Measurements from ENCODE around the gene ASIC2. TPM values are rescaled to one million over a fixed set of nuclear protein-coding genes. Genes with fewer than 3 reads are reported as not detected.

The ASIC2 gene
- total RNA-seq, 1 experiment from 2014 or later: not detected

GRCh38 chr17:33294994-33295393 lies 1.9 kb upstream of the ASIC2 start:
- H4K20me1 ChIP-seq (ENCODE audit: insufficient read depth, low read depth, low read length): no peaks in the 10 kb centered on the region
- no peaks in the 10 kb centered on the region for H3K9me2 ChIP-seq (replicated peaks; ENCODE audit: insufficient read depth, low read length)
- H3K79me2 ChIP-seq (ENCODE audit: low read length): no peaks in the 10 kb centered on the region
- no peak for DNase-seq
- H3K4me2 ChIP-seq (ENCODE audit: low read depth, low read length, poor library complexity, severe bottlenecking): no peak overlapping the region
- H3K27me3 ChIP-seq (ENCODE audit: low read length): no peaks in the 10 kb centered on the region
- no peaks in the 10 kb centered on the region for H3K9me3 ChIP-seq (ENCODE audit: low read length)
- H3K4me3 ChIP-seq (ENCODE audit: low read length): no peak overlapping the region
- peaks cover 6% of the 10 kb centered on the region for H3K4me1 ChIP-seq (ENCODE audit: low read length)
- H3K9ac ChIP-seq (ENCODE audit: low read length): no peak overlapping the region
- H3K36me3 ChIP-seq (ENCODE audit: insufficient read depth, low read length): no peaks in the 10 kb centered on the region
- no peak overlapping the region for H3K27ac ChIP-seq (ENCODE audit: low read length)
- H2AFZ ChIP-seq (ENCODE audit: low read length): no peak overlapping the region

DNA sequence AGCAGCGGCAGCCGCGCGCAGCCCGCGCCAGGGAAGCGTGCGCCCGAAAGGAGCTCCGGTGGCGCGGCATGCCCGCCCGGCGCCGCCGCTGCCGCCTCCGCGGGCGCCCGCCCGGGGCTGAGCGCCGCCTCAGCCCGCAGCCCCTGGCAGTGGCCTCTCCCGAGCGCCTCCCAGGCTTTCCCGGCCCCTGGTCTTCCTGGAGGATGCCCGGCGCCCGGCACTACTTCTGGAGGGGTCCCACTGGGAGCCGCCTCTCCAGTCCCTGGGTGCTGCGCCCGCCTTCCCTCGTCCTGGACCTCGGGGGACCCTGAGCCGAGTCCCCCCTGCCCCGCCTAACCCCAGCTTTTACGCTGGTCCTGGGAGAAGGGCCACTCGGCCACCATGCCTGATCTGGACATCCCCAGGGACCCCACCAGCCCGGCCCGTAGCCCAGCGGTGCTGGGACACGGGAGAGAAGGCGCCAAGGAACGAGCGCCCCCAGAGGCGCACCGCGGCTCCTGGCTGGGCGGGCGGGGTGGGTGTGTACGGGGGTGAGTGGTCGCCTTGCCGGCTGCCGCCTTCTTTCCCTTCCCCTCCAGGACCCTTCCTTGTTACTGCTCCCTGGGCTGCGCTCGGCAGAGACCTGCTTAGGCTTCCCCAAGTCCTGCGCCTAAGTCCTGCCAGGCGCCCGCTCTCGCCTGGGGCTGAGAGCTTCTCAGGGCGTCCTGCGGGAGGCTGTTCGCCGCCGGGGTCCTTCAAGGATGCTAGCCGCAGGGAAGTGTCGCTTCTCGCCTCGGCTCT lies 704 bp downstream of the ASIC2 start:
- Histone ChIP-seq H3K27me3 (ENCODE audit: low read length) (no peaks in the 10 kb centered on the region), H3K4me1 (ENCODE audit: low read length) (peaks cover 5% of the 10 kb centered on the region), H3K4me2 (ENCODE audit: low read depth, low read length, poor library complexity, severe bottlenecking) (no peak overlapping the region), H2AFZ (ENCODE audit: low read length) (no peak overlapping the region), H3K9ac (ENCODE audit: low read length) (no peak overlapping the region), H3K9me3 (ENCODE audit: low read length) (no peaks in the 10 kb centered on the region), H4K20me1 (ENCODE audit: insufficient read depth, low read depth, low read length) (no peaks in the 10 kb centered on the region), H3K4me3 (ENCODE audit: low read length) (no peak overlapping the region), H3K36me3 (ENCODE audit: insufficient read depth, low read length) (no peaks in the 10 kb centered on the region), H3K9me2 (replicated peaks; ENCODE audit: insufficient read depth, low read length) (no peaks in the 10 kb centered on the region), H3K79me2 (ENCODE audit: low read length) (no peaks in the 10 kb centered on the region), H3K27ac (ENCODE audit: low read length) (no peak overlapping the region)
- DNase-seq: no peak

- Histone ChIP-seq H3K4me1 (ENCODE audit: low read length) (no peaks in the 10 kb centered on the region), H3K27me3 (ENCODE audit: low read length) (no peaks in the 10 kb centered on the region), H3K4me2 (ENCODE audit: low read depth, low read length, poor library complexity, severe bottlenecking) (no peak overlapping the region), H3K79me2 (ENCODE audit: low read length) (no peaks in the 10 kb centered on the region), H3K27ac (ENCODE audit: low read length) (no peak overlapping the region), H3K9me3 (ENCODE audit: low read length) (no peaks in the 10 kb centered on the region), H2AFZ (ENCODE audit: low read length) (no peak overlapping the region), H3K9me2 (replicated peaks; ENCODE audit: insufficient read depth, low read length) (no peaks in the 10 kb centered on the region), H3K9ac (ENCODE audit: low read length) (no peak overlapping the region), H3K4me3 (ENCODE audit: low read length) (no peak overlapping the region), H3K36me3 (ENCODE audit: insufficient read depth, low read length) (no peaks in the 10 kb centered on the region), H4K20me1 (ENCODE audit: insufficient read depth, low read depth, low read length) (no peaks in the 10 kb centered on the region)
- no peak for DNase-seq
These were observed 1.6 kb downstream of the ASIC2 start for GRCh38 chr17:33291248-33292200.

DNA sequence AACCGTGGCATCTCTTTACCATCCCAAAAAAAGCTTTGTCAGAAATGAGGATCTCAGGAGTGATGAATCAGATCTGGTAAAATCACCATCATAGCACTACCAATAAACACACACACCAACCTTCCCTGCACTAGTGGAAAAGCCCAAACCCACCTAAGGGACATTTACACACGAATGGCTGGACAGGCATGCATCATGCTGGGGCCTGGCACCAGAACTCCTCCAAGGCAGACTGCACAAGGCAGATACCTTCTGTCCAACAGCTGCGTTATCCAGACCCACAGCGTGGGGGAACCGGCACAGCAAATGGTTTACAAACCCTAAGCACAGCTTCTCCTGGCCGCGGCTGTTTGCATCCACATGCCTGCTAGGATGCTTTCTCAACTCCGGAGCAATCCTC lies 2.8 kb downstream of the ASIC2 start:
- Histone ChIP-seq H3K27me3 (ENCODE audit: low read length) (no peaks in the 10 kb centered on the region), H3K36me3 (ENCODE audit: insufficient read depth, low read length) (no peaks in the 10 kb centered on the region), H3K27ac (ENCODE audit: low read length) (no peak overlapping the region), H3K9ac (ENCODE audit: low read length) (no peak overlapping the region), H3K4me1 (ENCODE audit: low read length) (no peaks in the 10 kb centered on the region), H4K20me1 (ENCODE audit: insufficient read depth, low read depth, low read length) (no peaks in the 10 kb centered on the region), H3K4me3 (ENCODE audit: low read length) (no peak overlapping the region), H2AFZ (ENCODE audit: low read length) (no peak overlapping the region), H3K9me2 (replicated peaks; ENCODE audit: insufficient read depth, low read length) (no peaks in the 10 kb centered on the region), H3K79me2 (ENCODE audit: low read length) (no peaks in the 10 kb centered on the region), H3K4me2 (ENCODE audit: low read depth, low read length, poor library complexity, severe bottlenecking) (no peak overlapping the region), H3K9me3 (ENCODE audit: low read length) (no peaks in the 10 kb centered on the region)
- DNase-seq: no peak

GRCh38 chr17:33288954-33289353 lies 4.1 kb downstream of the ASIC2 start:
- H3K27me3 ChIP-seq (ENCODE audit: low read length): no peaks in the 10 kb centered on the region
- DNase-seq: no peak
- no peak overlapping the region for H3K27ac ChIP-seq (ENCODE audit: low read length)
- H3K4me3 ChIP-seq (ENCODE audit: low read length): no peak overlapping the region
- H3K79me2 ChIP-seq (ENCODE audit: low read length): no peaks in the 10 kb centered on the region
- no peak overlapping the region for H3K4me2 ChIP-seq (ENCODE audit: low read depth, low read length, poor library complexity, severe bottlenecking)
- no peaks in the 10 kb centered on the region for H3K36me3 ChIP-seq (ENCODE audit: insufficient read depth, low read length)
- H3K9me2 ChIP-seq (replicated peaks; ENCODE audit: insufficient read depth, low read length): no peaks in the 10 kb centered on the region
- no peak overlapping the region for H2AFZ ChIP-seq (ENCODE audit: low read length)
- H3K9ac ChIP-seq (ENCODE audit: low read length): no peak overlapping the region
- H4K20me1 ChIP-seq (ENCODE audit: insufficient read depth, low read depth, low read length): no peaks in the 10 kb centered on the region
- H3K4me1 ChIP-seq (ENCODE audit: low read length): no peaks in the 10 kb centered on the region
- H3K9me3 ChIP-seq (ENCODE audit: low read length): no peaks in the 10 kb centered on the region

GRCh38 chr17:33287096-33287725 lies 5.9 kb downstream of the ASIC2 start:
- DNase-seq: no peak
- no peaks in the 10 kb centered on the region for H3K36me3 ChIP-seq (ENCODE audit: insufficient read depth, low read length)
- H3K9me3 ChIP-seq (ENCODE audit: low read length): no peaks in the 10 kb centered on the region
- no peaks in the 10 kb centered on the region for H3K4me1 ChIP-seq (ENCODE audit: low read length)
- no peaks in the 10 kb centered on the region for H3K27me3 ChIP-seq (ENCODE audit: low read length)
- no peak overlapping the region for H2AFZ ChIP-seq (ENCODE audit: low read length)
- no peaks in the 10 kb centered on the region for H4K20me1 ChIP-seq (ENCODE audit: insufficient read depth, low read depth, low read length)
- H3K27ac ChIP-seq (ENCODE audit: low read length): no peak overlapping the region
- H3K4me2 ChIP-seq (ENCODE audit: low read depth, low read length, poor library complexity, severe bottlenecking): no peak overlapping the region
- H3K4me3 ChIP-seq (ENCODE audit: low read length): no peak overlapping the region
- H3K9me2 ChIP-seq (replicated peaks; ENCODE audit: insufficient read depth, low read length): no peaks in the 10 kb centered on the region
- no peak overlapping the region for H3K9ac ChIP-seq (ENCODE audit: low read length)
- no peaks in the 10 kb centered on the region for H3K79me2 ChIP-seq (ENCODE audit: low read length)

DNA sequence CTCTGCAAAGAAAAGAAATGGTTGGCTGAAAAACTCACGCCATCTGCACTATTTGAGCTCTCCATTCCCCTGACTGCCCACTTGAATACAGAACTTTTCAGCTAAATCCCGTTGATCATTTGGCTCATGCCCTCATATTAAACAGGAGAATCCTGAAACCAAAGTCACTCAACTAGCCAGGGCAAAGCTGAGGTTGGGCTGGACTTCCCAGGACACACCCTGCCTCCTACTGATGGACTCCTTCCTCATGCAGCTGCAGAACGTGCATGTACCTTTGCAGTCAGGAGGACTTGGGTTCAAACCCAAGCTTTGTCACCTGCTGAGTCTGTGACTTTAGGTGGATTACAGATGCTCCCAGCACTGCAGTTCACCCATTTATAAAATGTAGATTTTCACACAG lies 7.7 kb downstream of the ASIC2 start:
- H2AFZ ChIP-seq (ENCODE audit: low read length): no peak overlapping the region
- no peak overlapping the region for H3K4me3 ChIP-seq (ENCODE audit: low read length)
- no peaks in the 10 kb centered on the region for H3K27me3 ChIP-seq (ENCODE audit: low read length)
- H3K79me2 ChIP-seq (ENCODE audit: low read length): no peaks in the 10 kb centered on the region
- no peaks in the 10 kb centered on the region for H3K4me1 ChIP-seq (ENCODE audit: low read length)
- H3K9me3 ChIP-seq (ENCODE audit: low read length): no peaks in the 10 kb centered on the region
- no peak overlapping the region for H3K4me2 ChIP-seq (ENCODE audit: low read depth, low read length, poor library complexity, severe bottlenecking)
- no peak overlapping the region for H3K9ac ChIP-seq (ENCODE audit: low read length)
- H3K36me3 ChIP-seq (ENCODE audit: insufficient read depth, low read length): no peaks in the 10 kb centered on the region
- no peak for DNase-seq
- no peak overlapping the region for H3K27ac ChIP-seq (ENCODE audit: low read length)
- H4K20me1 ChIP-seq (ENCODE audit: insufficient read depth, low read depth, low read length): no peaks in the 10 kb centered on the region
- H3K9me2 ChIP-seq (replicated peaks; ENCODE audit: insufficient read depth, low read length): no peaks in the 10 kb centered on the region

DNA sequence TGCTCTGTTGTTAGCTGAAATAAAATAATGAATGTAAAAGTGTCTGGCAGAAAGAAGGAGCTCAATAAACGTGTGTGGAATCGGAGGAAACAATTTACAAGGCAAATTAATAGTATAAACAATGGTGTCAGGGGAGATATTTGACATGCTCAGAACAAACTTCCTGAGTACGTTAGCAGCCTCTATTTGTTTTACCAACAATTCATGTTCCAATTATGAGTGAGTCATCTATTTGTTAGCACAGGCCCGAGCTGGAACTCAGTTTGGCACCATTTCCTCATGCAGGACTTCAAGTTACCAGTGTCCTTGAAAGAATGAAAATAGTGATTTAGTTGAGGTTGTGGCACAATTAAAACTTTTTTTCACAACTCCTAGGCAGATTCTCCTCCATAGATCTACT lies 9.1 kb downstream of the ASIC2 start:
- Histone ChIP-seq H3K9me3 (ENCODE audit: low read length) (no peaks in the 10 kb centered on the region), H3K4me3 (ENCODE audit: low read length) (no peak overlapping the region), H2AFZ (ENCODE audit: low read length) (no peak overlapping the region), H4K20me1 (ENCODE audit: insufficient read depth, low read depth, low read length) (no peaks in the 10 kb centered on the region), H3K27me3 (ENCODE audit: low read length) (no peaks in the 10 kb centered on the region), H3K36me3 (ENCODE audit: insufficient read depth, low read length) (no peaks in the 10 kb centered on the region), H3K9ac (ENCODE audit: low read length) (no peak overlapping the region), H3K79me2 (ENCODE audit: low read length) (no peaks in the 10 kb centered on the region), H3K4me1 (ENCODE audit: low read length) (no peaks in the 10 kb centered on the region), H3K9me2 (replicated peaks; ENCODE audit: insufficient read depth, low read length) (no peaks in the 10 kb centered on the region), H3K27ac (ENCODE audit: low read length) (no peak overlapping the region), H3K4me2 (ENCODE audit: low read depth, low read length, poor library complexity, severe bottlenecking) (no peak overlapping the region)
- DNase-seq: no peak

Measured in Karpas-422 (cell line).